Vagina (tissue), 2 donors: Measurements from ENCODE around the gene UBN1.

Experiments used
- CTCF ChIP-seq, 3 experiments: fragments of 450-650 bp in 2 of 3; fragments of 200-600 bp in 1 of 3; sonication (generic) in 1 of 3; IDR thresholded peaks; one replicate each; pipeline ENCODE4 v1.5.1; 2017 to 2019; ENCODE audit warnings: antibody characterized with exemption in 3 of 3, mild to moderate bottlenecking in 2 of 3, moderate library complexity in 2 of 3
- POLR2A ChIP-seq, 2 donors: fragments of 450-650 bp; IDR thresholded peaks; one replicate each; pipeline ENCODE4 v1.6.1; 2017; ENCODE audit warnings: antibody characterized with exemption in 2 of 2, mild to moderate bottlenecking in 2 of 2, moderate library complexity in 2 of 2

GRCh38 chr16:4869147-4869805, 22.0 kb downstream of the UBN1 start:
- TF ChIP-seq POLR2A (IDR thresholded peaks at IDR 0.05) (no peak), CTCF (IDR thresholded peaks at IDR 0.05) (no peak)
